Measurements from ENCODE around the gene AP2B1. TPM values are rescaled to one million over a fixed set of nuclear protein-coding genes. Genes with fewer than 3 reads are reported as not detected.
A peak's percentile ranks its signal among the peaks of the same experiment; 100 is the strongest.

Gene AP2B1
- total RNA-seq, 2 experiments from 2014 or later: 157 to 161 TPM

DNA sequence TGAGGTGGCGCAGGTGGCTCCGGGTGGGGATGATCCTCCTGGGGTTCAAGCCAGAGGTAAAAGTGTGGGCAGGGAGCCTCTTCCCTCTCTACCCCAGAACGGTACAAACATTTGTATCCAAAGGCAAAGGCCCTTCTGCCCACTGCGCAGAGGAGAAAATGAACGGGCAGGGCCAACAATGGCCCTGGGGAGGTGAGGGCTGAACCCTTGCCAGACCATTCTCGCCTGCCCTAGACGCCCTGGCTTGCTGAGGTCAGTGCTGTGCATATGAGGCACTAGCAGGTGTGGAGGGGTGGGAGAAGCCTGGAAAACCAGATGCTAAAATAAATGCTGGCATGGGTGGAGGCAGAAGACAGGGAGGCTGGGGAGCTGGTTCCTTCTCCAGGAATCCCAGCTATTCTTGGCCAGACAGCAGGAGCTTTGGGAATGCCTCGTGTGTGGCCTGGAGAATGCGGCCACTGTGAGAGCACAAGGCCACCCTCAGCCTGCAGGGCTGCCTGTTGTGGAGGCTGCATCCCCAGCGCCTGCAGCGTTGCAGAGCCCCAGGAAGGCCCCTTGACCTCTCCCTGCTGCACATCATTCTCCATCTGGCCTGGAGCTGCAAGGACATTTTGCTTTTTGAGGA, 178.1 kb downstream of the AP2B1 start:
- TF ChIP-seq, protein P1, sequence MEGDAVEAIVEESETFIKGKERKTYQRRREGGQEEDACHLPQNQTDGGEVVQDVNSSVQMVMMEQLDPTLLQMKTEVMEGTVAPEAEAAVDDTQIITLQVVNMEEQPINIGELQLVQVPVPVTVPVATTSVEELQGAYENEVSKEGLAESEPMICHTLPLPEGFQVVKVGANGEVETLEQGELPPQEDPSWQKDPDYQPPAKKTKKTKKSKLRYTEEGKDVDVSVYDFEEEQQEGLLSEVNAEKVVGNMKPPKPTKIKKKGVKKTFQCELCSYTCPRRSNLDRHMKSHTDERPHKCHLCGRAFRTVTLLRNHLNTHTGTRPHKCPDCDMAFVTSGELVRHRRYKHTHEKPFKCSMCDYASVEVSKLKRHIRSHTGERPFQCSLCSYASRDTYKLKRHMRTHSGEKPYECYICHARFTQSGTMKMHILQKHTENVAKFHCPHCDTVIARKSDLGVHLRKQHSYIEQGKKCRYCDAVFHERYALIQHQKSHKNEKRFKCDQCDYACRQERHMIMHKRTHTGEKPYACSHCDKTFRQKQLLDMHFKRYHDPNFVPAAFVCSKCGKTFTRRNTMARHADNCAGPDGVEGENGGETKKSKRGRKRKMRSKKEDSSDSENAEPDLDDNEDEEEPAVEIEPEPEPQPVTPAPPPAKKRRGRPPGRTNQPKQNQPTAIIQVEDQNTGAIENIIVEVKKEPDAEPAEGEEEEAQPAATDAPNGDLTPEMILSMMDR (IDR thresholded peaks at IDR 0.05): no peak
- H3K36me3 Mint-ChIP-seq (ENCODE audit: low read depth): no peaks in the 10 kb centered on the region
- no peak for DNase-seq
- CTCF ChIA-PET: interaction anchor here (0.7 to 10.2 kb wide), 22 partner anchors 10 to 645 kb away, joined by 3 to 292 read pairs (median 14); partner anchors contain the start of genes GAS2L2, LYZL6, MMP28 and RAD51D
- no peaks in the 10 kb centered on the region for H3K9me3 Mint-ChIP-seq
- POLR2A ChIA-PET: interaction anchor here (1.7 to 3.4 kb wide), 4 partner anchors 13 to 46 kb away, joined by 4 to 38 read pairs (median 6); partner anchors contain the start of gene TAF15
- no peak overlapping the region for H3K27ac Mint-ChIP-seq
- peak overlapping the region; percentile 88 for H3K4me3 Mint-ChIP-seq
- intact Hi-C loops (cut with micrococcal nuclease): no loop called here
- ATAC-seq: no peak
- peaks cover 10% of the 10 kb centered on the region for H3K4me1 Mint-ChIP-seq (ENCODE audit: low read depth)
- H3K27me3 Mint-ChIP-seq: no peaks in the 10 kb centered on the region

DNA sequence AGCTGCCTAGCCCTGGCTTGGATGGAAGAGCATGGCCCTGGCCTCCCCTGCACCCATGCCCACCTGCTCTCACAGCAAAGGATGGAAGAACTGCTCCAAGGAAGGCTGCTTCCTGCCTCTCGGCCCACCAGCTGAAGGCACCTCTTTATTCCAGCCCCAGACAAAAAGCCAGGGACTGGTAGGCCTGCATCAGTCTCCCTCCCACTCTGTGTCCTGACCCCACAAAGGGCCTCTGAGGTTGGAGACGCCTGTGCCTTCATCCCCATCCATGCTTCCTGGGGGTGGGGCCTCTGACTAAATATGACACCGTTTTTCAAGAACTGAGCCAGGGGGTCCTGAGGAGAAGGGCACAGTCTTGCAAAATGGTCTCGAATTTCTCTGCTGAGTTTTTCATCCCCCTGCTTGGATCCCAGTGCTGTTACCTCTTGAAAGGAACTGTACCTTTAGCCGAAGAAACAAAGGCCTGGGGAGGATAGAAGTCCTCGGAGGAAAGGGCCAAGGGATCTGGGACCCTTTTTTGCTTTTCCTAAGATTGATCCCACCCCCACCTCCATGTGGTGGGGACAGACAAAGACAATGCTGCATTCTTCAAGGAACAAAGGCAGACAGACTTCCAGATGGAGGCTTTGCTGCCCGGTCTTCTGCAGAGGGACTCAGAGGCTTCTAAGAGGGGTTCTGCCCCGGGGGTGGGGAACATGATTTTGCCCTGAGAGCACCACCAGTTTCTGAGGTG, 178.8 kb downstream of the AP2B1 start:
- no peaks in the 10 kb centered on the region for H3K9me3 Mint-ChIP-seq
- H3K4me3 Mint-ChIP-seq: no peak overlapping the region
- ChIA-PET CTCF (interaction anchor here (0.7 to 10.2 kb wide), 11 partner anchors 11 to 178 kb away, joined by 3 to 292 read pairs (median 5); partner anchors contain the start of genes LYZL6 and TAF15), POLR2A (interaction anchor here (3.4 kb wide), 1 partner anchor 43 kb away, joined by 38 read pairs; the partner anchor contains the start of gene TAF15)
- peaks cover 10% of the 10 kb centered on the region for H3K4me1 Mint-ChIP-seq (ENCODE audit: low read depth)
- H3K27ac Mint-ChIP-seq: no peak overlapping the region
- H3K36me3 Mint-ChIP-seq (ENCODE audit: low read depth): no peaks in the 10 kb centered on the region
- no peaks in the 10 kb centered on the region for H3K27me3 Mint-ChIP-seq
- no peak for DNase-seq
- no peak for ATAC-seq
- TF ChIP-seq, protein P1 (IDR thresholded peaks at IDR 0.05): no peak
- intact Hi-C loops (cut with micrococcal nuclease): no loop called here

DNA sequence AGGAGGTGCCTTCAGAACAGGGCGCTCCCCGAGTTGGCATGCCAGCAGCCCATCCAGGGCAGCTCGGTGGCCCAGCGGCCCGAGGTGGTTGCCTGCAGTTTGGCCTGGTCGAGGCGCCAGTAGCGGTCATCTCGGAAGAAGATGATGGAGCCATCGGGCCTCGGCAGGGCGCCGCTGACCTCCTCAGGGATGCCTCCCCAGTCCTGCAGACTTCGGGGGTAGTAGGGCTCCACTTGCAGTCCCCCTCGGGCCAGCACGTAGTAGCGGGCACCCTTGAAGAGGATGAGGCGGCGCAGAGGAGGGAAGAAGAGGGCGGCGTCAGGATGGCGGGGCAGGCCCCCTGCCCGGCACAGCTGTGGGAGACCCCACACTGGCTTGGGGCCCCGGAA, 179.4 kb downstream of the AP2B1 start:
- DNase-seq (no peak), ATAC-seq (no peak)
- no peaks in the 10 kb centered on the region for H3K36me3 Mint-ChIP-seq (ENCODE audit: low read depth)
- H3K9me3 Mint-ChIP-seq: no peaks in the 10 kb centered on the region
- peaks cover 10% of the 10 kb centered on the region for H3K4me1 Mint-ChIP-seq (ENCODE audit: low read depth)
- TF ChIP-seq, protein P1 (IDR thresholded peaks at IDR 0.05): no peak
- intact Hi-C loops (cut with micrococcal nuclease): no loop called here
- no peaks in the 10 kb centered on the region for H3K27me3 Mint-ChIP-seq
- H3K27ac Mint-ChIP-seq: no peak overlapping the region
- ChIA-PET POLR2A (interaction anchor here (1.3 to 3.4 kb wide), 2 partner anchors 42 kb away, joined by 8 to 38 read pairs; partner anchors contain the start of gene TAF15), CTCF (interaction anchor here (1.2 to 10.2 kb wide), 9 partner anchors 11 to 153 kb away, joined by 3 to 292 read pairs (median 7); partner anchors contain the start of gene TAF15)
- no peak overlapping the region for H3K4me3 Mint-ChIP-seq

DNA sequence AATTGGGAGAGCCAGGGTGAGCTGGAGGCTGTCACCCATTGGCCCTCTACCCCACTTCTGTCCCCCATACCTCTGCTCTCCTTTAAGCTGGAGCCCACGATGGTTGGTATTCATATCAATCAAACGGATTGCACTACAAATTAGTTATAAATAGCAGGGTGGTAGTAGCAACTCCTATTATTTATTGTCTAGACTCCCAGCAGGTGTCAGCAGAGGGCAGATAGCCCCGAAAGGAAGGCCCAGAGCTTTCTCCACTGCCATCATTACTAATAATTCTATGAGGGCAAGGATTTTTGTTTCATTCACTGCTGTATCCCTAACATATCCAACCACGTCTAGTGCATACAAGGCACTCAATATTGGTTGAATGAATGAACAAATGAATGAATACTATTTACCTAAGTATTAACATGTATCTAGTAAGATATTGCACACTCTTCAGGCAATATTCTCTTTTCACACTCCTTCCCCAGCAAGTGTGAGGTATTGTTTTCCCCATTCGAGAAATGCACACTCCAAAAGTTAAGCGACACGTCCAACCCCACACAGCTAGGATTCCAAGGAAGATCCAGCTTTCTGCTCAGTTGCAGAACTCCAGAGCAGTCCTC, 179.9 kb downstream of the AP2B1 start:
- H3K27me3 Mint-ChIP-seq: no peaks in the 10 kb centered on the region
- intact Hi-C loops (cut with micrococcal nuclease): no loop called here
- H3K9me3 Mint-ChIP-seq: no peaks in the 10 kb centered on the region
- TF ChIP-seq, protein P1 (IDR thresholded peaks at IDR 0.05): peak; percentile 36
- DNase-seq: peak; percentile 44
- POLR2A ChIA-PET: interaction anchor here (1.3 to 1.4 kb wide), 2 partner anchors 42 to 50 kb away, joined by 3 to 8 read pairs; partner anchors contain the start of gene TAF15
- no peak for ATAC-seq
- H3K4me3 Mint-ChIP-seq: no peak overlapping the region
- no peaks in the 10 kb centered on the region for H3K36me3 Mint-ChIP-seq (ENCODE audit: low read depth)
- CTCF ChIA-PET: interaction anchor here (1.2 to 10.2 kb wide), 9 partner anchors 12 to 153 kb away, joined by 3 to 292 read pairs (median 7); partner anchors contain the start of gene TAF15
- no peak overlapping the region for H3K27ac Mint-ChIP-seq
- H3K4me1 Mint-ChIP-seq (ENCODE audit: low read depth): peaks cover 10% of the 10 kb centered on the region
